DND-41 (cell line): ENCODE results near the gene ARMC2.

ENCODE experiments used
- ATAC-seq: fragments of 200-7000 bp; cut with Tn5 transposase; 3 replicates; pipeline ENCODE4 v1.9.1; 2021; ENCODE audit warnings: low read depth; ENCODE audit not compliant: insufficient read depth
- DNase-seq: peaks from one replicate; pipeline ENCODE4 v3.0.0-alpha.2; 2020
- H2AFZ ChIP-seq: 2 replicates; pipeline ENCODE4 v1.6.0; 2012; ENCODE audit warnings: low read depth, low read length
- H3K27ac ChIP-seq: 2 replicates; pipeline ENCODE4 v1.5.1; 2012; ENCODE audit warnings: low read length, inconsistent platforms
- H3K27me3 ChIP-seq: fragments of 200-600 bp; sonication (generic); 2 replicates; pipeline ENCODE4 v1.6.0; 2012; ENCODE audit warnings: low read length, mild to moderate bottlenecking, inconsistent platforms; ENCODE audit not compliant: insufficient read depth, poor library complexity
- H3K36me3 ChIP-seq: 2 replicates; pipeline ENCODE4 v1.5.1; 2012; ENCODE audit warnings: low read length, inconsistent platforms; ENCODE audit not compliant: insufficient read depth
- H3K4me1 ChIP-seq: 2 replicates; pipeline ENCODE4 v1.5.1; 2012; ENCODE audit warnings: mild to moderate bottlenecking, low read length; ENCODE audit not compliant: insufficient read depth
- H3K4me2 ChIP-seq: 2 replicates; pipeline ENCODE4 v1.6.0; 2012; ENCODE audit warnings: mild to moderate bottlenecking, moderate library complexity, low read length, inconsistent platforms; ENCODE audit not compliant: insufficient read depth
- H3K4me3 ChIP-seq, 2 experiments: fragments of 200-600 bp in 1 of 2; shearing (Covaris generic) in 1 of 2; 2 replicates each; pipeline ENCODE4 v1.5.1; 2012 to 2016; ENCODE audit warnings: inconsistent platforms in 2 of 2, low read length in 2 of 2, mild to moderate bottlenecking in 2 of 2, low read depth in 1 of 2, moderate library complexity in 1 of 2
- H3K79me2 ChIP-seq: 2 replicates; pipeline ENCODE4 v1.6.0; 2012; ENCODE audit warnings: low read length, inconsistent platforms; ENCODE audit not compliant: insufficient read depth
- H3K9ac ChIP-seq: 2 replicates; pipeline ENCODE4 v1.6.0; 2012; ENCODE audit warnings: low read depth, mild to moderate bottlenecking, inconsistent platforms, low read length, moderate library complexity
- H3K9me3 ChIP-seq: 2 replicates; pipeline ENCODE4 v1.5.1; 2012; ENCODE audit warnings: low read length, moderate library complexity, mild to moderate bottlenecking, inconsistent platforms; ENCODE audit not compliant: insufficient read depth, severe bottlenecking
- H4K20me1 ChIP-seq: 2 replicates; pipeline ENCODE4 v1.6.0; 2012; ENCODE audit warnings: low read length; ENCODE audit not compliant: insufficient read depth
- CTCF ChIP-seq: IDR thresholded peaks from 2 replicates; pipeline ENCODE4 v1.5.1; 2012; ENCODE audit warnings: borderline replicate concordance, low read length, moderate library complexity, mild to moderate bottlenecking; ENCODE audit not compliant: poor library complexity, severe bottlenecking; ENCODE audit errors: extremely low read depth
- EZH2 ChIP-seq: IDR thresholded peaks from 3 replicates; pipeline ENCODE4 v1.6.1; 2012; ENCODE audit warnings: borderline replicate concordance, low read depth, mild to moderate bottlenecking, moderate library complexity, low read length, inconsistent platforms; ENCODE audit not compliant: severe bottlenecking

The ARMC2 gene

GRCh38 chr6:108873971-108874370 is 25.7 kb downstream of the ARMC2 start:
- H3K36me3 ChIP-seq: peaks cover 5% of the 10 kb centered on the region
- H4K20me1 ChIP-seq: no peaks in the 10 kb centered on the region
- H3K27me3 ChIP-seq: no peaks in the 10 kb centered on the region
- H3K4me3 ChIP-seq: no peak overlapping the region
- H3K79me2 ChIP-seq: no peaks in the 10 kb centered on the region
- no peaks in the 10 kb centered on the region for H3K9me3 ChIP-seq
- no peak overlapping the region for H2AFZ ChIP-seq
- TF ChIP-seq EZH2: no peak
- TF ChIP-seq CTCF: no peak
- no peak overlapping the region for H3K9ac ChIP-seq
- H3K4me1 ChIP-seq: no peaks in the 10 kb centered on the region
- ATAC-seq (no peak), DNase-seq (no peak)
- no peak overlapping the region for H3K4me2 ChIP-seq
- H3K27ac ChIP-seq: no peak overlapping the region

GRCh38 chr6:108874470-108875160 is 26.4 kb downstream of the ARMC2 start:
- Histone ChIP-seq H3K4me3 (no peak overlapping the region), H3K27me3 (no peaks in the 10 kb centered on the region), H3K36me3 (peaks cover 6% of the 10 kb centered on the region), H3K4me1 (no peaks in the 10 kb centered on the region), H4K20me1 (no peaks in the 10 kb centered on the region), H3K9me3 (no peaks in the 10 kb centered on the region), H2AFZ (no peak overlapping the region), H3K27ac (no peak overlapping the region), H3K4me2 (no peak overlapping the region), H3K9ac (no peak overlapping the region), H3K79me2 (no peaks in the 10 kb centered on the region)
- TF ChIP-seq CTCF (no peak), EZH2 (no peak)
- DNase-seq (no peak), ATAC-seq (no peak)

GRCh38 chr6:108875161-108875555 is 26.9 kb downstream of the ARMC2 start:
- H3K9ac ChIP-seq: no peak overlapping the region
- no peak overlapping the region for H3K4me3 ChIP-seq
- ATAC-seq (no peak), DNase-seq (no peak)
- no peaks in the 10 kb centered on the region for H3K9me3 ChIP-seq
- no peaks in the 10 kb centered on the region for H3K27me3 ChIP-seq
- no peak overlapping the region for H2AFZ ChIP-seq
- H3K4me2 ChIP-seq: no peak overlapping the region
- H3K36me3 ChIP-seq: peaks cover 6% of the 10 kb centered on the region
- no peaks in the 10 kb centered on the region for H3K4me1 ChIP-seq
- H4K20me1 ChIP-seq: no peaks in the 10 kb centered on the region
- no peak overlapping the region for H3K27ac ChIP-seq
- H3K79me2 ChIP-seq: no peaks in the 10 kb centered on the region
- TF ChIP-seq CTCF (no peak), EZH2 (no peak)
